ENCODE results near the gene PTPN18.
"Not testable (repeated sequence)": the region's sequence is repeated elsewhere in the genome, so short reads cannot be mapped to it uniquely, and the experiment has no call there.

PTPN18 gene

GRCh38 chr2:130355578-130356431 lies at the start of gene PTPN18:
TSS of gene PTPN18 (plus strand) at chr2:130356056. CDS start at chr2:130356108, 52 bp downstream.
- peak; percentile 46 for DNase-seq (ENCODE audit: low spot score)

- no peak for DNase-seq (ENCODE audit: low spot score)
Observed at GRCh38 chr2:130307850-130308249, 48.0 kb upstream of the PTPN18 start.

- no peak for DNase-seq (ENCODE audit: low spot score)
Observed at GRCh38 chr2:130310881-130311280, 45.0 kb upstream of the PTPN18 start.

- DNase-seq (ENCODE audit: low spot score) = no peak
Observed at GRCh38 chr2:130313812-130314334, 42.0 kb upstream of the PTPN18 start.

- DNase-seq (ENCODE audit: low spot score) = no peak
Observed at GRCh38 chr2:130314377-130314776, 41.5 kb upstream of the PTPN18 start.

- DNase-seq (ENCODE audit: low spot score) = no peak
Observed at GRCh38 chr2:130316596-130316995, 39.3 kb upstream of the PTPN18 start.

GRCh38 chr2:130318906-130319305 lies 37.0 kb upstream of the PTPN18 start:
- DNase-seq (ENCODE audit: low spot score) = no peak

GRCh38 chr2:130319536-130319935 lies 36.3 kb upstream of the PTPN18 start:
- DNase-seq (ENCODE audit: low spot score) = no peak

- DNase-seq (ENCODE audit: low spot score) = no peak
Observed at GRCh38 chr2:130327703-130328527, 27.9 kb upstream of the PTPN18 start.

- no peak for DNase-seq (ENCODE audit: low spot score)
Observed at GRCh38 chr2:130328710-130329109, 27.1 kb upstream of the PTPN18 start.

- DNase-seq (ENCODE audit: low spot score) = peak; percentile 56
Observed at GRCh38 chr2:130332271-130333073, 23.4 kb upstream of the PTPN18 start.

- DNase-seq (ENCODE audit: low spot score) = not testable (repeated sequence)
Observed at GRCh38 chr2:130333253-130333652, 22.6 kb upstream of the PTPN18 start.

- no peak for DNase-seq (ENCODE audit: low spot score)
Observed at GRCh38 chr2:130334026-130334425, 21.8 kb upstream of the PTPN18 start.

- DNase-seq (ENCODE audit: low spot score) = no peak
Observed at GRCh38 chr2:130335226-130335625, 20.6 kb upstream of the PTPN18 start.

GRCh38 chr2:130336150-130336876 lies 19.5 kb upstream of the PTPN18 start:
- DNase-seq (ENCODE audit: low spot score) = no peak

GRCh38 chr2:130336877-130337734 lies 18.8 kb upstream of the PTPN18 start:
- peak; percentile 22 for DNase-seq (ENCODE audit: low spot score)

GRCh38 chr2:130337735-130338325 lies 18.0 kb upstream of the PTPN18 start:
- DNase-seq (ENCODE audit: low spot score) = no peak

GRCh38 chr2:130338793-130339345 lies 17.0 kb upstream of the PTPN18 start:
- no peak for DNase-seq (ENCODE audit: low spot score)

All from CD4-positive, alpha-beta T cell treated with Interleukin-6 at 100 ng/mL for 8 hours (primary cell).